Subcutaneous adipose tissue (tissue), 4 donors: ENCODE measurements around the gene KCTD4. TPM values are rescaled to one million over a fixed set of nuclear protein-coding genes. Genes with fewer than 3 reads are reported as not detected.

Source experiments
- CTCF ChIP-seq: fragments of 450-650 bp; IDR thresholded peaks from one replicate; pipeline ENCODE4 v1.5.1; 2016; ENCODE audit warnings: low read depth, mild to moderate bottlenecking, control low read depth, antibody characterized with exemption, moderate library complexity
- total RNA-seq, 4 donors: library from RNA; depleted of rRNA; stranded (reverse); fragments of >200 nt; gene quantifications; one replicate each; pipeline ENCODE4 v1.1.0, GENCODE V29; 2016

The KCTD4 gene
- total RNA-seq, 4 donors from 2014 or later: not detected

- TF ChIP-seq CTCF: no peak
Observed at GRCh38 chr13:45199711-45200110, 1.1 kb downstream of the KCTD4 start.

GRCh38 chr13:45198924-45199323, 1.9 kb downstream of the KCTD4 start:
- TF ChIP-seq CTCF: no peak

- no peak for TF ChIP-seq CTCF
Observed at GRCh38 chr13:45198041-45198440, 2.8 kb downstream of the KCTD4 start.

GRCh38 chr13:45196622-45197021, 4.2 kb downstream of the KCTD4 start:
- no peak for TF ChIP-seq CTCF

GRCh38 chr13:45196096-45196495, 4.7 kb downstream of the KCTD4 start:
- TF ChIP-seq CTCF: no peak

GRCh38 chr13:45195421-45195820, 5.4 kb downstream of the KCTD4 start:
- TF ChIP-seq CTCF: no peak

GRCh38 chr13:45194081-45194939, 6.5 kb downstream of the KCTD4 start:
- TF ChIP-seq CTCF: no peak
